Endothelial cell (in vitro differentiated cells): Measurements from ENCODE around the gene NLGN1. TPM values are rescaled to one million over a fixed set of nuclear protein-coding genes. Genes with fewer than 3 reads are reported as not detected.
"Not testable (repeated sequence)": the region's sequence is repeated elsewhere in the genome, so short reads cannot be mapped to it uniquely, and the experiment has no call there.

ENCODE experiments used
- DNase-seq: peaks from one replicate; pipeline ENCODE4 v3.0.0; 2021; ENCODE audit warnings: low spot score
- H3K27ac Mint-ChIP-seq: one replicate; pipeline ENCODE4 v1.8.0; 2021; ENCODE audit warnings: mixed read lengths, inconsistent platforms; ENCODE audit not compliant: unreplicated experiment
- H3K27me3 Mint-ChIP-seq: one replicate; pipeline ENCODE4 v1.8.0; 2021; ENCODE audit warnings: mild to moderate bottlenecking, moderate library complexity, mixed read lengths, inconsistent platforms; ENCODE audit not compliant: unreplicated experiment
- H3K36me3 Mint-ChIP-seq: one replicate; pipeline ENCODE4 v1.8.0; 2021; ENCODE audit warnings: mild to moderate bottlenecking, low read depth, mixed read lengths, inconsistent platforms; ENCODE audit not compliant: unreplicated experiment
- H3K4me1 Mint-ChIP-seq: one replicate; pipeline ENCODE4 v1.8.0; 2021; ENCODE audit warnings: mild to moderate bottlenecking, mixed read lengths, inconsistent platforms; ENCODE audit not compliant: unreplicated experiment
- H3K4me3 Mint-ChIP-seq: one replicate; pipeline ENCODE4 v1.8.0; 2021; ENCODE audit warnings: mild to moderate bottlenecking, mixed read lengths, inconsistent platforms; ENCODE audit not compliant: unreplicated experiment
- H3K9me3 Mint-ChIP-seq: one replicate; pipeline ENCODE4 v1.8.0; 2021; ENCODE audit warnings: mixed read lengths, inconsistent platforms; ENCODE audit not compliant: unreplicated experiment
- total RNA-seq: library from RNA; stranded (reverse); fragmentation: NEBNext Ultra II Directional; extraction: Animal tissue kit (Norgen Biotek cat#: 25700); gene quantifications from one replicate; pipeline ENCODE4 v1.2.1, GENCODE V29; 2021; ENCODE audit not compliant: unreplicated experiment
- TF ChIP-seq, protein P1 (sequence below): fragments of 200-600 bp; sonication (generic); IDR thresholded peaks from one replicate; pipeline ENCODE4 v1.5.0; 2021; ENCODE audit warnings: antibody characterized with exemption; ENCODE audit not compliant: unreplicated experiment

NLGN1 gene
- total RNA-seq, 1 donor from 2014 or later: 27.6 TPM

DNA sequence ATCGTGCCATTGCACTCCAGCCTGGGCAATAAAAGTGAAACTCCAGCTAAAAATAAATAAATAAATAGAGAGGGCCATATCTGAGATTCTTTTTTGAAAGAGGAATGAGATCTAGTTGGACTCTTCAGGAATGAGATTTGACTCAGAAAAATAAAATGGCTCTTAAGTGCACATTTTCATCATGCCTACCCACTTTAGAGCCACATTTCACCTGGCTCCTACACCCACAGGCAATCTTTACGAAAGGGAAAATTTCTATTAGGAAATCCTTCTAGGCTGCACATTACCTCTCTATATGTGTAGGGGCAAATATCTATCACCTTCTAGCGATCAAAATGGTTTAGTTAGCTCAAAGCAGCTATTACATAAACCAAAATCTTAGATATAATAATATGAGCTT, 16.9 kb upstream of the NLGN1 start:
- H3K9me3 Mint-ChIP-seq: no peaks in the 10 kb centered on the region
- TF ChIP-seq, protein P1, sequence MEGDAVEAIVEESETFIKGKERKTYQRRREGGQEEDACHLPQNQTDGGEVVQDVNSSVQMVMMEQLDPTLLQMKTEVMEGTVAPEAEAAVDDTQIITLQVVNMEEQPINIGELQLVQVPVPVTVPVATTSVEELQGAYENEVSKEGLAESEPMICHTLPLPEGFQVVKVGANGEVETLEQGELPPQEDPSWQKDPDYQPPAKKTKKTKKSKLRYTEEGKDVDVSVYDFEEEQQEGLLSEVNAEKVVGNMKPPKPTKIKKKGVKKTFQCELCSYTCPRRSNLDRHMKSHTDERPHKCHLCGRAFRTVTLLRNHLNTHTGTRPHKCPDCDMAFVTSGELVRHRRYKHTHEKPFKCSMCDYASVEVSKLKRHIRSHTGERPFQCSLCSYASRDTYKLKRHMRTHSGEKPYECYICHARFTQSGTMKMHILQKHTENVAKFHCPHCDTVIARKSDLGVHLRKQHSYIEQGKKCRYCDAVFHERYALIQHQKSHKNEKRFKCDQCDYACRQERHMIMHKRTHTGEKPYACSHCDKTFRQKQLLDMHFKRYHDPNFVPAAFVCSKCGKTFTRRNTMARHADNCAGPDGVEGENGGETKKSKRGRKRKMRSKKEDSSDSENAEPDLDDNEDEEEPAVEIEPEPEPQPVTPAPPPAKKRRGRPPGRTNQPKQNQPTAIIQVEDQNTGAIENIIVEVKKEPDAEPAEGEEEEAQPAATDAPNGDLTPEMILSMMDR: no peak
- H3K36me3 Mint-ChIP-seq: no peaks in the 10 kb centered on the region
- H3K4me1 Mint-ChIP-seq: no peaks in the 10 kb centered on the region
- no peak for DNase-seq
- peaks cover 2% of the 10 kb centered on the region for H3K27me3 Mint-ChIP-seq
- no peak overlapping the region for H3K27ac Mint-ChIP-seq
- H3K4me3 Mint-ChIP-seq: no peak overlapping the region

DNA sequence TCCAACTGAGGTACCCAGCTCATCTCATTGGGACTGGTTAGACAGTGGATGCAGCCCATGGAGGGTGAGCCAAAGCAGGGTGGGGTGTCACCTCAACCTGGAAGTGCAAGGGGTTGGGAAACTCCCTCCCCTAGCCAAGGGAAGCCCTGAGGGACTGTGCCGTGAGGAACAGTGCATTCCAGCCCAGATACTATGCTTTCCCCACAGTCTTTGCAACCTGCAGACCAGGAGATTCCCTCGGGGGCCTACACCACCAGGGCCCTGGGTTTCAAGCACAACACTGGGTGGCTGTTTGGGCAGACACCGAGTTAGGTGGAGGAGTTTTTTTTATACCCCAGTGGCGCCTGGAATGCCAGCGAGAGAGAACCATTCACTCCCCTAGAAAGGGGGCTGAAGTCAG, 15.6 kb upstream of the NLGN1 start:
- not testable (repeated sequence) for H3K36me3 Mint-ChIP-seq, H3K27ac Mint-ChIP-seq, H3K9me3 Mint-ChIP-seq, H3K4me3 Mint-ChIP-seq, H3K27me3 Mint-ChIP-seq, H3K4me1 Mint-ChIP-seq, DNase-seq

DNA sequence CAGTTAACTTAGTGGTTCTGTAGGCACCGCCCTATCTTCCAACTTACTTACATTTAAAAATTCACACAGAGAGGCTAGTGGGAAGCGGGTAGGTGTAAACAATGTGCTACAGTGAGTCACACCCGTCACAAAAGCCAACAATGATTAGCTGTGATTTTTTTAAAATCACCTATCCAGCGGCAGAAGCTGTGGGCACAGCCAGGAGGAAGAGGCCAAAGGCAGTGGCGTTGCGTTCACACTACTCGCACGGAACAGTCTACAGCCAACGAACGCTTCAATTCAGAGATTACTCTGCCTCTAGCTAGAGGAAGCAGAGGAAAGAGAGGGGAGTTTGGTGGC, 2.5 kb upstream of the NLGN1 start:
- peaks cover 9% of the 10 kb centered on the region for H3K36me3 Mint-ChIP-seq
- H3K27ac Mint-ChIP-seq: peak overlapping the region; percentile 93
- TF ChIP-seq, protein P1: no peak
- peak overlapping the region; percentile 95 for H3K4me3 Mint-ChIP-seq
- peaks cover 25% of the 10 kb centered on the region for H3K4me1 Mint-ChIP-seq
- DNase-seq: no peak
- H3K27me3 Mint-ChIP-seq: peaks cover 6% of the 10 kb centered on the region
- no peaks in the 10 kb centered on the region for H3K9me3 Mint-ChIP-seq

DNA sequence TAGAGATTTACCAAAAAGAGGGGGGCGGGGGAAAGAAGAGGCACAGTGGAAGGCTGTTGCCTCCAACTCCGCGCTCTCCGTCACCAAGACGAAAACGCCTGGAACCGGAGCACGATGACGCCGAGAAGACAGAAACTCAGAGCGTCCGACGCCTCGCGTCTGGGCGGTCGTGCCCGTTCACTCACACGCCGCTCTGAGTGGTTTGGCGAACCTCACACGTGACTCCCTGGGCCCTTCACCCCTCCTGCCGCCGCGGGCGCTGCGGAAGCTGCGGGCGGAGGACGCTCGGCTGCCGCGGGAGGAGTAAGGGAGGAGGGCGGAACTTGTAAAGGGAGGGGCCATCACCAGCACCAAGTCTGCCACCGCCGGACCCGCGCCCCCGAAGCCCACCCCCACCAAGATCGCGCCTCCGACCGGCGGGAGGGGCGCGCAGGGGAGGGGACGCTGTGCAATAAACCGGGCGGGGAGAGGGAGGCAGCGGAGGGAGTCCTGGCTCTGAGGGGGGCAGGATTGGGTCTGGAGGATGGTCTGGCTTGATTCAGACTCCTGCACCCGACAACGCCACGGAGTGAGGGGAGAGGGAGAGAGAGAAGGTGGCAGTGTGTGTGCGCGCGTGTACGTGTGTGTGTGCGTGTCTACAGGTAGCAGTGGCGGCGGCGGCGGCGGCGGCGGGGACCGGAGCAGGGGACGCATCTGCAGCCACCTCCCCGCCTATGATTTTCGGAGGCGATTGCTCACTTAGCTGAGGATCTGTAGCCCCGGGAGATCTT, 1.9 kb upstream of the NLGN1 start:
- H3K4me1 Mint-ChIP-seq: peaks cover 30% of the 10 kb centered on the region
- peak; percentile 82 for DNase-seq
- H3K27me3 Mint-ChIP-seq: peaks cover 6% of the 10 kb centered on the region
- H3K9me3 Mint-ChIP-seq: no peaks in the 10 kb centered on the region
- peak overlapping the region; percentile 93 for H3K27ac Mint-ChIP-seq
- peaks cover 9% of the 10 kb centered on the region for H3K36me3 Mint-ChIP-seq
- TF ChIP-seq, protein P1: no peak
- peak overlapping the region; percentile 95 for H3K4me3 Mint-ChIP-seq

DNA sequence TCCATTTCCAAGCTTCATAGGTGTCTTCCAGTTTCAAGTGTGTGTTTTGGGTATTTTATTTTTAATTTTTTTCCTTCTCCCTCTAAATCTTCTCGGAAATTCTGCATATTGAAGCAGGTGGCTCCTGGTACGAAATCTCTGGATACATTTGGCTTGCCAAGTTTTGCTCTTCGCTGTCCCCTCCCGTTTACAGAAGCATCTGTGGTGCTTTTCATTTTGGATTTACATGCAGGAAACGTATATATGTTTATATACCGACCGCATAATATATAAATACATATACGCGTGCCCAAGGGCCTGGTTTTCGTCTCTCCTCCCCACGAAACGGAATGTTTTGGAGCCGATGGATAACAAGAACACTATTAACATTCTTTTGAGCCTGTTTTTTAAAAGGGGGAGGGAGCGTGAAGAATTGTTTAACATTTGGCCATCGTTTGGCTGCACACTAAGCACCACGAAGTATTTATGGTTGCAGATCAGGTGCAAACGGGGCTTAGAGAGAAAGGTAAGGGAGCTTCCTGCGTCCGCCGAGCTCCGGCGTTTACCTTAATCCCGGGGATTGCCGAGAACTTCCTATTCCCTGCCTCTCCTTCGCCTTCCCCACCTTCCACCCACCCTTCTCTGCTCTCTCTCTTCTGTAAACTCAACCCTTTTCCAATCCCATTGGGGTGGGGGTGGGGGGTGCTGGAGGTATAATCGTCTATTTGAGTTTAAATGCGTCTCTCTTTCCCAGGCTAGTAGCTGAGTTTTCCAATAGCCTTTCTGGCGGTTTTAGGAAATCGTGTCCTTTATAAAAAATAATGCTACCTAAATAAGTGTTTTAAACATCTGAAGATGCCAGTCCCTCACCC, 1.1 kb upstream of the NLGN1 start:
- peak; percentile 6 for DNase-seq
- H3K4me3 Mint-ChIP-seq: peak overlapping the region; percentile 95
- H3K36me3 Mint-ChIP-seq: peaks cover 9% of the 10 kb centered on the region
- H3K27ac Mint-ChIP-seq: peak overlapping the region; percentile 67
- TF ChIP-seq, protein P1: no peak
- H3K9me3 Mint-ChIP-seq: no peaks in the 10 kb centered on the region
- peaks cover 37% of the 10 kb centered on the region for H3K4me1 Mint-ChIP-seq
- peaks cover 6% of the 10 kb centered on the region for H3K27me3 Mint-ChIP-seq
